GM19467 (cell line): ENCODE results near the gene TNFRSF8.
"Not testable (repeated sequence)": the region's sequence is repeated elsewhere in the genome, so short reads cannot be mapped to it uniquely, and the experiment has no call there.

Source experiments
- ATAC-seq: cut with Tn5 transposase; IDR thresholded peaks from one replicate; pipeline ENCODE4 v1.9.1; 2021; ENCODE audit warnings: mild to moderate bottlenecking, moderate library complexity; ENCODE audit not compliant: unreplicated experiment

Gene TNFRSF8

GRCh38 chr1:12063141-12064072, at the start of gene TNFRSF8:
Gene TNFRSF8, plus strand, starts transcription at chr1:12063303. Its CDS starts 296 bp downstream, at chr1:12063599.
- ATAC-seq: peak; percentile 38

- ATAC-seq: no peak
Measured at GRCh38 chr1:12014141-12014991, 48.7 kb upstream of the TNFRSF8 start.

- no peak for ATAC-seq
Measured at GRCh38 chr1:12015001-12015491, 48.1 kb upstream of the TNFRSF8 start.

- ATAC-seq: no peak
Measured at GRCh38 chr1:12015499-12015898, 47.6 kb upstream of the TNFRSF8 start.

- no peak for ATAC-seq
Measured at GRCh38 chr1:12016182-12016581, 46.9 kb upstream of the TNFRSF8 start.

GRCh38 chr1:12019858-12020509, 43.1 kb upstream of the TNFRSF8 start:
- no peak for ATAC-seq

- no peak for ATAC-seq
Measured at GRCh38 chr1:12021616-12022015, 41.5 kb upstream of the TNFRSF8 start.

- ATAC-seq: no peak
Measured at GRCh38 chr1:12022036-12022435, 41.1 kb upstream of the TNFRSF8 start.

GRCh38 chr1:12026586-12026985, 36.5 kb upstream of the TNFRSF8 start:
- ATAC-seq: no peak

GRCh38 chr1:12028248-12028647, 34.9 kb upstream of the TNFRSF8 start:
- ATAC-seq: no peak

GRCh38 chr1:12028957-12029511, 34.1 kb upstream of the TNFRSF8 start:
- ATAC-seq: no peak

GRCh38 chr1:12029720-12030339, 33.3 kb upstream of the TNFRSF8 start:
- ATAC-seq: no peak

GRCh38 chr1:12031039-12031980, 31.8 kb upstream of the TNFRSF8 start:
- ATAC-seq: no peak

- ATAC-seq: no peak
Measured at GRCh38 chr1:12032161-12032621, 30.9 kb upstream of the TNFRSF8 start.

GRCh38 chr1:12033441-12033840, 29.7 kb upstream of the TNFRSF8 start:
- ATAC-seq: not testable (repeated sequence)

- no peak for ATAC-seq
Measured at GRCh38 chr1:12034381-12034801, 28.7 kb upstream of the TNFRSF8 start.

- no peak for ATAC-seq
Measured at GRCh38 chr1:12035312-12035711, 27.8 kb upstream of the TNFRSF8 start.

GRCh38 chr1:12037486-12038355, 25.4 kb upstream of the TNFRSF8 start:
- ATAC-seq: no peak
